ENCODE results near the gene MPC1. TPM values are rescaled to one million over a fixed set of nuclear protein-coding genes. Genes with fewer than 3 reads are reported as not detected.
"Not testable (repeated sequence)": the region's sequence is repeated elsewhere in the genome, so short reads cannot be mapped to it uniquely, and the experiment has no call there.

The MPC1 gene
- total RNA-seq, 1 experiment from 2014 or later: 21.6 TPM

- no peak for DNase-seq (ENCODE audit: extremely low read depth, low read depth)
Measured at GRCh38 chr6:166382500-166382932, 224 bp downstream of the MPC1 start.

GRCh38 chr6:166381733-166382499, 824 bp downstream of the MPC1 start:
- peak; percentile 17 for DNase-seq (ENCODE audit: extremely low read depth, low read depth)

GRCh38 chr6:166381381-166381732, 1.4 kb downstream of the MPC1 start:
- DNase-seq (ENCODE audit: extremely low read depth, low read depth): no peak

GRCh38 chr6:166379800-166380199, 2.9 kb downstream of the MPC1 start:
- no peak for DNase-seq (ENCODE audit: extremely low read depth, low read depth)

GRCh38 chr6:166379103-166379586, 3.6 kb downstream of the MPC1 start:
- no peak for DNase-seq (ENCODE audit: extremely low read depth, low read depth)

- DNase-seq (ENCODE audit: extremely low read depth, low read depth): no peak
Measured at GRCh38 chr6:166377721-166378120, 5.0 kb downstream of the MPC1 start.

GRCh38 chr6:166375013-166375412, 7.7 kb downstream of the MPC1 start:
- no peak for DNase-seq (ENCODE audit: extremely low read depth, low read depth)

- no peak for DNase-seq (ENCODE audit: extremely low read depth, low read depth)
Measured at GRCh38 chr6:166370489-166370888, 12.3 kb downstream of the MPC1 start.

GRCh38 chr6:166369782-166370181, 13.0 kb downstream of the MPC1 start:
- DNase-seq (ENCODE audit: extremely low read depth, low read depth): no peak

GRCh38 chr6:166366921-166367320, 15.8 kb downstream of the MPC1 start:
- DNase-seq (ENCODE audit: extremely low read depth, low read depth): no peak

- no peak for DNase-seq (ENCODE audit: extremely low read depth, low read depth)
Measured at GRCh38 chr6:166365806-166366205, 16.9 kb downstream of the MPC1 start.

GRCh38 chr6:166365221-166365620, 17.5 kb downstream of the MPC1 start:
- DNase-seq (ENCODE audit: extremely low read depth, low read depth): no peak

- DNase-seq (ENCODE audit: extremely low read depth, low read depth): no peak
Measured at GRCh38 chr6:166364456-166364855, 18.3 kb downstream of the MPC1 start.

- DNase-seq (ENCODE audit: extremely low read depth, low read depth): not testable (repeated sequence)
Measured at GRCh38 chr6:166362427-166362826, 20.3 kb downstream of the MPC1 start.

- peak; percentile 71 for DNase-seq (ENCODE audit: extremely low read depth, low read depth)
Measured at GRCh38 chr6:166361077-166361429, 21.7 kb downstream of the MPC1 start.

GRCh38 chr6:166360243-166361076, 22.3 kb downstream of the MPC1 start:
- peak; percentile 28 for DNase-seq (ENCODE audit: extremely low read depth, low read depth)

GRCh38 chr6:166355552-166355951, 27.2 kb downstream of the MPC1 start:
- no peak for DNase-seq (ENCODE audit: extremely low read depth, low read depth)

GRCh38 chr6:166354965-166355364, 27.8 kb downstream of the MPC1 start:
- DNase-seq (ENCODE audit: extremely low read depth, low read depth): no peak

- no peak for DNase-seq (ENCODE audit: extremely low read depth, low read depth)
Measured at GRCh38 chr6:166354143-166354542, 28.6 kb downstream of the MPC1 start.

GRCh38 chr6:166353507-166353906, 29.2 kb downstream of the MPC1 start:
- no peak for DNase-seq (ENCODE audit: extremely low read depth, low read depth)

- DNase-seq (ENCODE audit: extremely low read depth, low read depth): no peak
Measured at GRCh38 chr6:166352923-166353322, 29.8 kb downstream of the MPC1 start.
